GM21381 (cell line): ENCODE measurements around the gene PPT1.
A peak's percentile ranks its signal among the peaks of the same experiment; 100 is the strongest.
"Not testable (repeated sequence)": the region's sequence is repeated elsewhere in the genome, so short reads cannot be mapped to it uniquely, and the experiment has no call there.

Experiments used
- ATAC-seq: cut with Tn5 transposase; IDR thresholded peaks from one replicate; pipeline ENCODE4 v1.9.1; 2021; ENCODE audit warnings: mild to moderate bottlenecking, moderate library complexity; ENCODE audit not compliant: unreplicated experiment

Gene PPT1

DNA sequence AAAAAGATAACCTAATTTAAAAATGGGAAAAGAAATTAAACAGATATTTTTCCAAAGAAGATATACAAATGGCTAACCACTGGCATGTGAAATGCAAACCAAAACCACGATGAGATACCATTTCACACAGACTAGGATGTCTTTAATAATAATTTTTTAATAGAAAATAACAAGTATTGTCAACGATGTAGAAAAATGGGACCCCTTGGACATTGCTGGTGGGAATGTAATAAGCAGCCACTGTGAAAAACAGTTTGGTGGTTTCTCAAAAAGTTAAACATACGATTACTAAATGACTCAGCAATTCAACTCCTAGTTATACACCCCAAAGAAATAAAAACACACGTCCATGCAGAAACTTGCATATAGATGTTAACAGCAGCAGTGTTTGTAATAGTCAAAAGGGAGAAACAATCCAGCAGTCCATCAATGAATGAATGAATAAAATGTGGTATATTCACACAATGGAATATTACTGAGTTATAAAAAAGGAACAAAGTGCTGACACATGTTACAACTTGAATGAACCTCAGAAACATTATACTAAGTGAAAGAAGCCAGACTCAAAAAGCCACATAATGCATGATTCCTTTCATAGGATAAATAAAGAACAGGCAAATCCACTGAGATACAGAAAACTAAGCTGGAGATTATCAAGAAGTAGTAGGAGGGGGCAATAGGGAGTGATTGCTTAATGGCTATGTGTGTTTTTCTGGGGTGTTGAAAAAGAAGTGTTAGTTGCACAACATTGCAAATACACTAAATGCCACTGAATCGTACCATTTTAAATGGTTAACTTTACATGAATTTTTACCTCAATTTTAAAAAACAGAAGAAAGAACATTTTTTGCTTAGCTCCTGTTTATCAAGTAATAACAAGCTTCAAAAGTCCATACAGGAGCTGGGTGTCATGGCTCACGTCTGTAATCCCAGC lies 4.1 kb downstream of the PPT1 start:
- ATAC-seq, result no peak

- no peak for ATAC-seq
Observed at GRCh38 chr1:40092241-40092640, 4.8 kb downstream of the PPT1 start.

GRCh38 chr1:40090652-40091355 lies 6.2 kb downstream of the PPT1 start:
- ATAC-seq, result no peak

DNA sequence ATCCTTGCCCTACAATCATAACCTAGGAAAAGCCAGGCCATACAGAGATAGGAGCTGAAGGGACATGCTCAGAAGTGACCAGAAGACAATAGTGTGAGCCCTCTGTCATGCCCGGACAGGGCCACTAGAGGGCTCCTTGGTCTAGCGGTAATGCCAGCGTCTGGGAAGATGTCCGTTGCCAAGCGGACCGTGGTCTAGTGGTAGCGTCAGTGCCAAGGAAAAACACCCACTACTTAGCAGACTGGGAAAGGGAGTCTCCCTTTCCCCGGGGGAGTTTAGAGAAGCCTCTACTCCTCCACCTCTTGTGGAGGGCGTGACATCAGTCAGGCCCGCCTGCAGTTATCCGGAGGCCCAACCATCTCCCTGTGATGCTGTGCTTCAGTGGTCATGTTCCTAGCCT lies 12.3 kb downstream of the PPT1 start:
- not testable (repeated sequence) for ATAC-seq

DNA sequence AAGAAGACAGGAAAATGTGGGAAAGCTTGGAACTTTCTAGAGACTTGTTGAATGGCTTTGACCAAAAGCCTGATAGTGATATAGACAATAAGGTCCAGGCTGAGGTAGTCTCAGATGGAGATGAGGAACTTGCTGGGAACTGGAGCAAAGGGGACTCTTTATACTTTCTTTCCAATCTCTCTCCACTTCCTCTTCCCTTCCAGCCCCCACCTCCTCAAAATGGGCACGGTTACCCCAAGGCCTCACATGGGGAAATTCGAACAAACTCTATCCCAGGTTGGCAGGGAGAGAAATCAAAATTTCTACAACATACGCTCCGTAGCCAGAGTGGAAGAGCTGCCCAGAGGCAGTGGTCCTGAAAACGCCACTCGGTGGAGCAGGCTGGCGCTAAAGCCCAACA lies 15.2 kb downstream of the PPT1 start:
- ATAC-seq, result no peak

DNA sequence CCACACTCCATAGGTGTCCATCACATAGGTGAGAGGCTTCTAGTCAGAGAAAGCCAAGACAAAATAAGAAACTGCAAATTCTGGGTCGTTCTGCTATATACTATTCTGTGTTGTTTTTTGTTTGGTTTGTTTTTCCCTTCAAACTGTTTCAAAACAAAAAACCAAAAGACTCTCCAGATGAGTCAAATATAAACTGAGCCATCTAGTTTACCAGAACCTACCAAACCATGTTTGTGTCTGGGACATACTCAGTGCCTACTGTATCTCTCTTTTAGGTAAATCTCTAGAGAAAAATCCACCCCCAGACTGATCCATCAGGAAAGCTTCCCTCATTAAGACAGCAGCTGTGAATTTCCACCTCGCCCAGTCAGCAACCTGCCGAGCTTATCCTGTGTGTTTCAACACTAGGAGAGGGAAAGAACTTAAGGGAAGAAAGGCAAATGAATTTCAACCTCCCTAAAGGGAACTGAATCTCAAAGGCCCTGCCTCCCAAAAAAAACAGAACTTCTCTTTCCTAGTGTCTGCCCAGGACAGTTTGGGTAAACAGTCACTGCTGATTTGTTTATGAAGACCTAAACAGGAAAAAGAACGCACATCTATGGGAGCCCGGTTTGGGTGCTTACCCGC lies 17.2 kb downstream of the PPT1 start:
- ATAC-seq, result no peak

DNA sequence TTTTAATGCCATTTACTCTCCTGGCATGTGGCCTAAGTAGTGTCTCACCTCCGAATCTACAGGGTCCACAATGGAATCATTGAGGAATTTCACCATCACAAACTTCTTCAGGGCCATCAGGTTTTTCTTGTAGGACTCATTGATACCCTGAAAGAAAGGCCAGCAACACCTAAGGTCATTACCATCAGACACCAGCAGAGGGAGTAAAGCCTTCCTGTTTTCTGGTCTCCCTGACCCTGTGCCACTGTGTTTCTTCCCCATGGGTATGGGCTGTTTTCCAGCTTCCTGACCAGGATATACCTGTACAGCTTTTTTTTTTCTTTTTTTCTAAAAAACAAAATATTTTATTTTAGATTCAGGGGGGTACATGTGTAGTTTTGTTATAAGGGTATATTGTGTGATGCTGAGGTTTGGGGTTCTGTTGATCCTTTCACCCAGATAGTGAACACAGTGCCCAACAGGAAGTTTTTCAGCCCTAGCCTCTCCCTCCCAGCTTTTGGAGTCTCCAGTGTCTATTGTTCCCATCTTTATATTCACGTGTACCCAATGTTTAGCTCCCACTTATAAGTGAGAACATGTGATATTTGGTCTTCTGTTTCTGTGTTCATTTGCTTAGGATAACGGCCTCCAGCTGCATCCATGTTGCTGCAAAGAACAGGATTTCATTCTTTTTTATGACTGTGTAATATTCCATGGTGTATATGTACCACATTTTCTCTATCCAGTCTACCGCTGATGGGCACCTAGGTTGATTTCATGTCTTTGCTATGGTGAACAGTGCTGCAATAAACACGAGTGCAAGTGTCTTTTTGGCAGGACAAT lies 18.3 kb downstream of the PPT1 start:
- no peak for ATAC-seq

GRCh38 chr1:40076895-40077312 lies 20.1 kb downstream of the PPT1 start:
- ATAC-seq, result no peak

DNA sequence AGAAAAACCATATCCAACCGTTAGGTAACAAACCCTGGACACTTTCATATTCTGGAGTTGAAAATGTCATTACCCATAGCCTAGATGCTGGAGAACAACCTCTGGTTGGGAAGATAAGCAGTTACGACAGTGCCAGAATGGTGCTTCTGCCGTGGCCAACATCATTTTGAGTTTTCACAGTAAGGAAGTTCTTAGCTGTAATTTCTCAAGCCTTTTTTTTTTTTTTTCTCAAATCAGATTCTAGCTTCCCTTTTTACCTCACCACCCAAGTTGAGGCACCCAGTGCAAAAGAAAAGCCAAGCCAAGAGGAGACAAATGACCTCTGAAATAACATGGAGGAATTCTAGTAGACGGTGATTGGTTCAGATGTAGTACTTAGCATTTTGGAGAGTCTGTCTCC lies 21.8 kb downstream of the PPT1 start:
- ATAC-seq, result no peak

- ATAC-seq, result no peak
Observed at GRCh38 chr1:40073062-40073461, 24.0 kb downstream of the PPT1 start.

DNA sequence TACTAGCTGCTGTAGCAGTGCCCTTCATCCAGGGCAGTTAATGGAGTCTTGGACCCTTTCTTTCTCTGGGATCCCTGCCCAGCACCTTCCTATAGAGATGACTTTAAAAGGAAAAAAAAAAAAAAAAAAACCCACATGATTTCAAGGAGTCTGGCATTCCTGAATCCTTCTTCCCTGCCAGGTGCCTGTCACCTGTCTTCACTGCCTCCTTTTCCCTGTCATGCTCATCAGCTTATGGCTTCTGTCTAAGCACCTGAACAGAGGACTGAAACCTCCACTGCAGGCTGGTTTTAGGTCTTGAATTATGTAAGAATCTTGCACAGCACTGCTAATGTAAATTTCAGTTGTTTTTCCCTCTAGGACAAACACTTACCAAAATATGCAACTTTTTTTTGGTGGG lies 24.9 kb downstream of the PPT1 start:
- ATAC-seq, result no peak

- no peak for ATAC-seq
Observed at GRCh38 chr1:40067851-40068250, 29.2 kb downstream of the PPT1 start.

DNA sequence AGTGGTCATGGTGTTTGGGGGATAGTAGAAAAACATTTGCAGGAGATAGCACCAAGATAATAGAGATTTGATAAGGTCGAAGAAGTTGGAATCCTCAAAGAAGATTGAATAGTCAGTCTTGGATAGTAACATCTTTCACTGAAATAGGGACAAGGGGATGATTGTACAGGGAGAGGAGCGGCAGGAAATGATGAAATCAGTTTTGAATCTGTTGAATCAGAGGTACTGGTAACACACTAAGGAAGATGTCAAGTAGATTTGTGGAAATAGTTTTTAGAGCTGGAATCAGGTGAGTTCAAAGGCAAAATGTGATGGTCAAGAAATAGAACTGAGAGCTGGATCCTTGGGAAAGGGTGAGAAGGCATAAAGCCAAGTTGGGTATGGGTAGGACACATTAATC lies 30.0 kb downstream of the PPT1 start:
- ATAC-seq, result no peak

GRCh38 chr1:40064797-40065499 lies 32.1 kb downstream of the PPT1 start:
- ATAC-seq, result peak; percentile 70

- no peak for ATAC-seq
Observed at GRCh38 chr1:40059960-40060750, 36.9 kb downstream of the PPT1 start.

DNA sequence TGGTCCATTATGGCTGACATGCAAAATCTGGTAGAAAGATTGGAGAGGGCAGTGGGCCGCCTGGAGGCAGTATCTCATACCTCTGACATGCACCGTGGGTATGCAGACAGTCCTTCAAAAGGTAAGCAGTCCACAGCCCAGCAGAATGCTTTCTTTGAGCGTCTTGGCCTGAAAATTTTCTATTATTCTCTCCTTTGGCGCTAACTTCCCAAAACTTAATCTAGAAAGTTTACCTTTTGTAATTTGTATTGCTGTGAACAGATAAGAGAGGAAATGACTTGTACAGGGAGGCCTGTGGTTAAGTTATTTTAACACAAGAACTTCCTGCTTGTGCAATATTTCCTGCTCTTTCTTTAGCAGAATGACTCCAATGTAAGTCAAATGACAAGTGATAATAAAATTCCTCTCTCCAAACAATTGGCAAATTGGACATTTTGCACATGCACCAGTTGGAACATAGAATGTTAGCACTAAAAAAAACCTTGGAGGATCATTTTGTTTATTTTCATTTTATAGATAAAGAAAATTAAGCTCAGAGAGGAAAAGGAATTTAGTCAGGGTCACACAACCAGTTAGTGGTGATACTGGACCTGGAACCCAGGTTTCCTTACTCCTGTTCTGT lies 37.6 kb downstream of the PPT1 start:
- peak; percentile 40 for ATAC-seq

GRCh38 chr1:40058453-40059337 lies 38.4 kb downstream of the PPT1 start:
- no peak for ATAC-seq

DNA sequence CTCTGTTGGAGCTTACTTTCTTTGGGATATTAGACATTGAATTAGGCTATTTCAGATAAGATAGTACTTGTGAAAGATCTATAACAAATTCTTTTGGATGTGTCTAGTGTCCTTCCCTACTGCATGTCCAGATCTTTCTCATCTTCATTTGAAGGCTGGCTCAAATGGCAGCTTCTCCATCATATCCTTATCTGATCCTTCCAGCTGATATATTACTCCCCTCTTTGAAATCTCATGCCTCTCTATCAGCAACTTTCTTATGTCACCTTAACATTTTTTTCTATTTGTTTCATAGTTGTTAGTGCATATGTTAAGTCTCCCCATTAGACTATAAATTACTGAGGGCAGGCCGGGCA lies 39.0 kb downstream of the PPT1 start:
- ATAC-seq, result no peak
